GM19240 (cell line): Measurements from ENCODE around the gene SP1.
"Not testable (repeated sequence)": the region's sequence is repeated elsewhere in the genome, so short reads cannot be mapped to it uniquely, and the experiment has no call there.

Source experiments
- DNase-seq: peaks from one replicate; pipeline ENCODE4 v3.0.0; 2011; ENCODE audit warnings: low spot score; ENCODE audit not compliant: insufficient read length

Gene SP1

GRCh38 chr12:53413485-53414204, 33.7 kb downstream of the SP1 start:
- no peak for DNase-seq

GRCh38 chr12:53414756-53415417, 34.9 kb downstream of the SP1 start:
- no peak for DNase-seq

- DNase-seq, result not testable (repeated sequence)
Measured at GRCh38 chr12:53415752-53416389, 35.9 kb downstream of the SP1 start.

- DNase-seq, result not testable (repeated sequence)
Measured at GRCh38 chr12:53417291-53417816, 37.4 kb downstream of the SP1 start.

- DNase-seq, result no peak
Measured at GRCh38 chr12:53418221-53418620, 38.2 kb downstream of the SP1 start.

- no peak for DNase-seq
Measured at GRCh38 chr12:53419756-53420155, 39.8 kb downstream of the SP1 start.

GRCh38 chr12:53422247-53422646, 42.3 kb downstream of the SP1 start:
- not testable (repeated sequence) for DNase-seq

GRCh38 chr12:53423597-53423996, 43.6 kb downstream of the SP1 start, which contains the start of gene AMHR2:
Gene AMHR2, plus strand, starts transcription at chr12:53423855. Its CDS starts 80 bp downstream, at chr12:53423935.
- no peak for DNase-seq

- DNase-seq, result no peak
Measured at GRCh38 chr12:53424626-53425514, 44.9 kb downstream of the SP1 start.

- DNase-seq, result no peak
Measured at GRCh38 chr12:53425515-53426150, 45.7 kb downstream of the SP1 start.

GRCh38 chr12:53427905-53428594, 48.1 kb downstream of the SP1 start:
- no peak for DNase-seq

- no peak for DNase-seq
Measured at GRCh38 chr12:53428741-53429140, 48.8 kb downstream of the SP1 start.

- no peak for DNase-seq
Measured at GRCh38 chr12:53430116-53430515, 50.1 kb downstream of the SP1 start.

- DNase-seq, result no peak
Measured at GRCh38 chr12:53431187-53431586, 51.2 kb downstream of the SP1 start.

- DNase-seq, result not testable (repeated sequence)
Measured at GRCh38 chr12:53435326-53435725, 55.4 kb downstream of the SP1 start.

GRCh38 chr12:53439582-53439981, 59.6 kb downstream of the SP1 start:
- DNase-seq, result not testable (repeated sequence)

GRCh38 chr12:53441040-53441833, 61.3 kb downstream of the SP1 start, which contains the start of gene PRR13:
Gene PRR13, plus strand, starts transcription at chr12:53441734. Its CDS starts 981 bp downstream, at chr12:53442715.
- peak; percentile 89 for DNase-seq

GRCh38 chr12:53443955-53444354, 64.0 kb downstream of the SP1 start:
- DNase-seq, result no peak
